HS-5 (cell line): ENCODE results near the gene KRTAP10-12.

Experiments
- DNase-seq: peaks from one replicate; pipeline ENCODE4 v3.0.0-alpha.2; 2012; ENCODE audit warnings: low read depth

Gene KRTAP10-12

GRCh38 chr21:44699502-44700001 is 2.6 kb downstream of the KRTAP10-12 start:
- DNase-seq, result no peak

- no peak for DNase-seq
These were observed 3.4 kb downstream of the KRTAP10-12 start for GRCh38 chr21:44700101-44701022.

GRCh38 chr21:44701023-44701400 is 4.0 kb downstream of the KRTAP10-12 start:
- no peak for DNase-seq

- no peak for DNase-seq
These were observed 4.6 kb downstream of the KRTAP10-12 start for GRCh38 chr21:44701541-44701940.

GRCh38 chr21:44702111-44702972 is 5.4 kb downstream of the KRTAP10-12 start:
- DNase-seq, result no peak

GRCh38 chr21:44702973-44703730 is 6.2 kb downstream of the KRTAP10-12 start:
- DNase-seq, result no peak

GRCh38 chr21:44703731-44704635 is 7.0 kb downstream of the KRTAP10-12 start:
- no peak for DNase-seq

GRCh38 chr21:44704636-44705001 is 7.6 kb downstream of the KRTAP10-12 start:
- no peak for DNase-seq

GRCh38 chr21:44706026-44706705 is 9.2 kb downstream of the KRTAP10-12 start:
- DNase-seq, result no peak

- DNase-seq, result no peak
These were observed 10.0 kb downstream of the KRTAP10-12 start for GRCh38 chr21:44706706-44707581.

- no peak for DNase-seq
These were observed 11.4 kb downstream of the KRTAP10-12 start for GRCh38 chr21:44708213-44708865.

GRCh38 chr21:44708866-44709425 is 12.0 kb downstream of the KRTAP10-12 start:
- DNase-seq, result no peak

- DNase-seq, result no peak
These were observed 12.7 kb downstream of the KRTAP10-12 start for GRCh38 chr21:44709426-44710293.

- DNase-seq, result no peak
These were observed 13.3 kb downstream of the KRTAP10-12 start for GRCh38 chr21:44710294-44710665.

- DNase-seq, result no peak
These were observed 13.9 kb downstream of the KRTAP10-12 start for GRCh38 chr21:44710756-44711326.

GRCh38 chr21:44711327-44712202 is 14.6 kb downstream of the KRTAP10-12 start, which contains the start of gene TSPEAR:
Gene TSPEAR (minus strand): TSS chr21:44711572. CDS start chr21:44711514, 58 bp downstream.
- DNase-seq, result no peak
